Measurements from ENCODE around the gene F7. TPM values are rescaled to one million over a fixed set of nuclear protein-coding genes. Genes with fewer than 3 reads are reported as not detected.

The F7 gene
- total RNA-seq, 6 experiments from 2014 or later = 42.9 to 147 (median 84.2) TPM

GRCh38 chr13:113147206-113147605, 41.6 kb downstream of the F7 start:
- TF ChIP-seq CTCF (IDR thresholded peaks at IDR 0.05) = no peak
- no peak for TF ChIP-seq POLR2A (IDR thresholded peaks at IDR 0.05)
- H3K36me3 ChIP-seq = peaks cover 0 to 11% (median 0%) of the 10 kb centered on the region in 4 donors
- ATAC-seq (no peak), DNase-seq (no peak)
- no peak overlapping the region for H3K4me3 ChIP-seq
- peaks cover 0 to 9% (median 5%) of the 10 kb centered on the region in 4 donors for H3K4me1 ChIP-seq
- H3K9me3 ChIP-seq = no peaks in the 10 kb centered on the region
- no peak overlapping the region for H3K27ac ChIP-seq
- 100% methylated on average over 1 of the region's 8 CpGs for WGBS (ENCODE audit: insufficient coverage, low coverage, low lambda C conversion rate, missing lambda C conversion rate)
- no peaks in the 10 kb centered on the region for H3K27me3 ChIP-seq
- intact Hi-C loops (cut with DNase I) = no loop called here

GRCh38 chr13:113148407-113148806, 42.8 kb downstream of the F7 start:
- Histone ChIP-seq H3K9me3 (no peaks in the 10 kb centered on the region), H3K36me3 (peaks cover 0 to 11% (median 0%) of the 10 kb centered on the region in 4 donors), H3K4me3 (no peak overlapping the region), H3K4me1 (peaks cover 0 to 9% (median 5%) of the 10 kb centered on the region in 4 donors), H3K27ac (peak overlapping the region in 1 of 3 donors; percentile 100), H3K27me3 (no peaks in the 10 kb centered on the region)
- intact Hi-C loops (cut with DNase I) = no loop called here
- ATAC-seq (no peak), DNase-seq (no peak)
- TF ChIP-seq CTCF (IDR thresholded peaks at IDR 0.05) = no peak
- 89% methylated on average over 13 of the region's 13 CpGs for WGBS (ENCODE audit: insufficient coverage, low coverage, low lambda C conversion rate, missing lambda C conversion rate)

GRCh38 chr13:113148940-113149503, 43.4 kb downstream of the F7 start:
- no CpG with 5 or more reads among the region's 38 CpGs for WGBS (ENCODE audit: insufficient coverage, low coverage, low lambda C conversion rate, missing lambda C conversion rate)
- H3K27ac ChIP-seq = peak overlapping the region; percentile 84 to 100 (median 99)
- no peaks in the 10 kb centered on the region for H3K9me3 ChIP-seq
- H3K4me3 ChIP-seq = no peak overlapping the region
- no peaks in the 10 kb centered on the region for H3K27me3 ChIP-seq
- peaks cover 0 to 9% (median 5%) of the 10 kb centered on the region in 4 donors for H3K4me1 ChIP-seq
- DNase-seq (no peak), ATAC-seq (no peak)
- TF ChIP-seq CTCF (IDR thresholded peaks at IDR 0.05) (no peak), POLR2A (IDR thresholded peaks at IDR 0.05) (no peak)
- peaks cover 0 to 10% (median 0%) of the 10 kb centered on the region in 4 donors for H3K36me3 ChIP-seq
- intact Hi-C loops (cut with DNase I) = no loop called here

GRCh38 chr13:113149711-113150549, 44.3 kb downstream of the F7 start:
- Histone ChIP-seq H3K36me3 (peaks cover 0 to 4% (median 0%) of the 10 kb centered on the region in 4 donors), H3K4me3 (peak overlapping the region in 1 of 3 donors; percentile 41), H3K27ac (peak overlapping the region; percentile 84 to 100 (median 99)), H3K27me3 (no peaks in the 10 kb centered on the region), H3K4me1 (peaks cover 0 to 9% (median 5%) of the 10 kb centered on the region in 4 donors), H3K9me3 (no peaks in the 10 kb centered on the region)
- 43% methylated on average over 17 of the region's 26 CpGs for WGBS (ENCODE audit: insufficient coverage, low coverage, low lambda C conversion rate, missing lambda C conversion rate)
- intact Hi-C loops (cut with DNase I) = no loop called here
- peak in 2 of 3 donors; percentile 78 to 88 for DNase-seq
- ATAC-seq = peak; percentile 26 to 51 (median 45)
- no peak for TF ChIP-seq POLR2A (IDR thresholded peaks at IDR 0.05)
- no peak for TF ChIP-seq CTCF (IDR thresholded peaks at IDR 0.05)
